GM12878 (cell line): Measurements from ENCODE around the gene PYGB. TPM values are rescaled to one million over a fixed set of nuclear protein-coding genes. Genes with fewer than 3 reads are reported as not detected.

ENCODE experiments used
- CEBPB ChIP-seq, 2 experiments: fragments of 150-350 bp in 1 of 2; IDR thresholded peaks; 2 replicates each; pipeline ENCODE4 v1.6.1; 2012 to 2014; ENCODE audit warnings: low read depth in 2 of 2, low read length in 2 of 2, borderline replicate concordance in 1 of 2, inconsistent platforms in 1 of 2
- CHD4 ChIP-seq: fragments of 200-600 bp; sonication (generic); IDR thresholded peaks from 2 replicates; pipeline ENCODE4 v1.6.1; 2016; ENCODE audit warnings: mild to moderate bottlenecking
- CREB1 ChIP-seq: IDR thresholded peaks from 2 replicates; pipeline ENCODE4 v1.6.1; 2012; ENCODE audit warnings: low read depth, mild to moderate bottlenecking, inconsistent platforms
- EED ChIP-seq: sonication (generic); IDR thresholded peaks from 2 replicates; pipeline ENCODE4 v1.6.1; 2016; ENCODE audit warnings: antibody characterized with exemption, low read depth
- EP300 ChIP-seq, 2 experiments: fragments of 150-350 bp in 1 of 2; IDR thresholded peaks; 2 replicates each; pipeline ENCODE4 v1.6.1; 2011 to 2012; ENCODE audit warnings: low read depth in 2 of 2, low read length in 2 of 2, borderline replicate concordance in 1 of 2, improper control_type of control experiment in 1 of 2, inconsistent platforms in 1 of 2; ENCODE audit not compliant: control insufficient read depth in 1 of 2
- JUNB ChIP-seq: IDR thresholded peaks from 2 replicates; pipeline ENCODE4 v1.6.1; 2016; ENCODE audit warnings: antibody characterized with exemption, mild to moderate bottlenecking
- JUND ChIP-seq: IDR thresholded peaks from 2 replicates; pipeline ENCODE4 v1.6.1; 2012; ENCODE audit warnings: low read depth, mild to moderate bottlenecking, low read length, improper control_type of control experiment, moderate library complexity
- MEF2B ChIP-seq: fragments of 450-650 bp; IDR thresholded peaks from 2 replicates; pipeline ENCODE4 v1.6.1; 2018; ENCODE audit warnings: mild to moderate bottlenecking, moderate library complexity; ENCODE audit not compliant: partially characterized antibody, poor library complexity, severe bottlenecking
- MTA2 ChIP-seq: fragments of 450-650 bp; IDR thresholded peaks from 2 replicates; pipeline ENCODE4 v1.6.1; 2016; ENCODE audit warnings: low read depth, mild to moderate bottlenecking, moderate library complexity
- MTA3 ChIP-seq: IDR thresholded peaks from 2 replicates; pipeline ENCODE4 v1.6.1; 2012; ENCODE audit warnings: low read length, inconsistent platforms, borderline replicate concordance
- MYB ChIP-seq: fragments of 150-350 bp; IDR thresholded peaks from 2 replicates; pipeline ENCODE4 v1.6.1; 2014; ENCODE audit warnings: mild to moderate bottlenecking, low read depth, low read length, borderline replicate concordance
- NBN ChIP-seq: fragments of 450-650 bp; IDR thresholded peaks from 2 replicates; pipeline ENCODE4 v1.6.1; 2016
- NFXL1 ChIP-seq: fragments of 450-650 bp; IDR thresholded peaks from 2 replicates; pipeline ENCODE4 v1.6.1; 2017; ENCODE audit warnings: antibody characterized with exemption, mild to moderate bottlenecking, borderline replicate concordance
- NKRF ChIP-seq: fragments of 450-650 bp; conservative IDR thresholded peaks from 2 replicates; pipeline ENCODE4 v1.6.1; 2017; ENCODE audit warnings: mild to moderate bottlenecking, moderate library complexity
- NR2C2 ChIP-seq: IDR thresholded peaks from 2 replicates; pipeline ENCODE4 v1.6.1; 2011; ENCODE audit warnings: borderline replicate concordance, low read depth; ENCODE audit not compliant: control insufficient read depth, insufficient read length
- PAX5 ChIP-seq: IDR thresholded peaks from 2 replicates; pipeline ENCODE4 v1.6.1; 2011; ENCODE audit warnings: low read depth, low read length, borderline replicate concordance
- PML ChIP-seq: IDR thresholded peaks from 2 replicates; pipeline ENCODE4 v1.6.1; 2012; ENCODE audit warnings: low read length, inconsistent platforms
- RB1 ChIP-seq: fragments of 450-650 bp; formaldehyde crosslinking; IDR thresholded peaks from 2 replicates; pipeline ENCODE4 v1.6.1; 2017; ENCODE audit warnings: mild to moderate bottlenecking, borderline replicate concordance
- RBBP5 ChIP-seq: fragments of 200-600 bp; sonication (generic); conservative IDR thresholded peaks from 2 replicates; pipeline ENCODE4 v1.6.1; 2016
- RCOR1 ChIP-seq: conservative IDR thresholded peaks from 2 replicates; pipeline ENCODE4 v1.6.1; 2012; ENCODE audit warnings: low read depth, low read length, improper control_type of control experiment
- RUNX3 ChIP-seq: IDR thresholded peaks from 2 replicates; pipeline ENCODE4 v1.6.1; 2012; ENCODE audit warnings: low read length, inconsistent platforms
- SRF ChIP-seq, 2 experiments: IDR thresholded peaks; 2 replicates each; pipeline ENCODE4 v1.6.1; 2011; ENCODE audit warnings: low read depth in 2 of 2, low read length in 2 of 2, mild to moderate bottlenecking in 1 of 2, moderate library complexity in 1 of 2
- STAT1 ChIP-seq: fragments of 450-650 bp; conservative IDR thresholded peaks from 2 replicates; pipeline ENCODE4 v1.6.1; 2014; ENCODE audit warnings: antibody characterized with exemption, mild to moderate bottlenecking
- TCF3 ChIP-seq: IDR thresholded peaks from 2 replicates; pipeline ENCODE4 v1.6.1; 2012; ENCODE audit warnings: low read depth, mild to moderate bottlenecking, low read length, borderline replicate concordance; ENCODE audit not compliant: insufficient read depth
- ZSCAN29 ChIP-seq: fragments of 450-650 bp; IDR thresholded peaks from 2 replicates; pipeline ENCODE4 v1.6.1; 2017; ENCODE audit warnings: mild to moderate bottlenecking, moderate library complexity
- polyA plus RNA-seq, 11 experiments: library from polyadenylated mRNA; depleted of rRNA in 4 of 11; unstranded in 6 of 11; stranded (reverse) in 5 of 11; fragments of >200 nt; fragmentation: Nextera tagmentation in 4 of 11; fragmentation: Illumina TruSeq in 1 of 11; extraction: Ambion mirVana in 4 of 11; extraction: Trizol in 1 of 11; gene quantifications; 1 replicate in 1 of 11; 2 replicates in 10 of 11; pipeline versions ENCODE4 v1.2.1 to v1.2.3, GENCODE V29; 2011 to 2016; ENCODE audit warnings: inconsistent platforms in 2 of 11, missing spikeins in 2 of 11, low read depth in 1 of 11
- total RNA-seq, 4 experiments: library from RNA; depleted of rRNA in 3 of 4; stranded (reverse); fragments of >200 nt in 3 of 4; fragmentation: Illumina TruSeq in 1 of 4; extraction: Trizol in 1 of 4; gene quantifications; 2 replicates each; pipeline versions ENCODE4 v1.2.1 to v1.2.3, GENCODE V29; 2013 to 2021
- TF ChIP-seq, protein P1 (sequence below): fragments of 450-650 bp; IDR thresholded peaks from 2 replicates; pipeline ENCODE4 v1.6.1; 2017; ENCODE audit warnings: low read depth, mild to moderate bottlenecking, moderate library complexity
- TF ChIP-seq, protein P2 (sequence below): IDR thresholded peaks from 2 replicates; pipeline ENCODE4 v1.6.1; 2011; ENCODE audit warnings: borderline replicate concordance, low read depth, mild to moderate bottlenecking, moderate library complexity, mixed read lengths, low read length; ENCODE audit not compliant: insufficient read depth; ENCODE audit errors: extremely low read length

The PYGB gene
- total and polyA plus RNA-seq, 10 of the 15 experiments (the other 5 are each of a cell fraction or from before 2014, with no cell fraction given): 0.34 to 33.5 (median 21.8) TPM

GRCh38 chr20:25288291-25289181 lies 40.7 kb downstream of the PYGB start (continued):
- TF ChIP-seq NR2C2 (no peak), CREB1 (peak; percentile 85), TCF3 (0 out of 2 replicates have a peak, but pooled peaks have one; percentile 35), RCOR1 (no peak), RUNX3 (peak; percentile 66), EP300 (IDR thresholded peaks at IDR 0.05; ENCODE audit: borderline replicate concordance in 1 of 2, control insufficient read depth in 1 of 2, low read depth in 2 of 2, low read length in 2 of 2) (peak in 1 of 2 experiments; percentile 82; a peak in 3 of 4 replicates), ZSCAN29 (no peak), RBBP5 (no peak), PML (no peak), MEF2B (peak; percentile 22), CHD4 (no peak), RB1 (no peak), NBN (0 out of 2 replicates have a peak, but pooled peaks have one; percentile 16), PAX5 (peak; percentile 65; the same call in 1 of the 2 replicates), EED (peak; percentile 55), MTA3 (peak; percentile 75; the same call in 1 of the 2 replicates), JUNB (peak; percentile 48), MYB (no peak), JUND (no peak), CEBPB (IDR thresholded peaks at IDR 0.05; ENCODE audit: borderline replicate concordance in 1 of 2, low read depth in 2 of 2, low read length in 2 of 2) (no peak), STAT1 (no peak), NFXL1 (no peak), NKRF (no peak), MTA2 (peak; percentile 73), SRF (IDR thresholded peaks at IDR 0.05; ENCODE audit: low read depth in 2 of 2, low read length in 2 of 2) (no peak)
- TF ChIP-seq, protein P1, sequence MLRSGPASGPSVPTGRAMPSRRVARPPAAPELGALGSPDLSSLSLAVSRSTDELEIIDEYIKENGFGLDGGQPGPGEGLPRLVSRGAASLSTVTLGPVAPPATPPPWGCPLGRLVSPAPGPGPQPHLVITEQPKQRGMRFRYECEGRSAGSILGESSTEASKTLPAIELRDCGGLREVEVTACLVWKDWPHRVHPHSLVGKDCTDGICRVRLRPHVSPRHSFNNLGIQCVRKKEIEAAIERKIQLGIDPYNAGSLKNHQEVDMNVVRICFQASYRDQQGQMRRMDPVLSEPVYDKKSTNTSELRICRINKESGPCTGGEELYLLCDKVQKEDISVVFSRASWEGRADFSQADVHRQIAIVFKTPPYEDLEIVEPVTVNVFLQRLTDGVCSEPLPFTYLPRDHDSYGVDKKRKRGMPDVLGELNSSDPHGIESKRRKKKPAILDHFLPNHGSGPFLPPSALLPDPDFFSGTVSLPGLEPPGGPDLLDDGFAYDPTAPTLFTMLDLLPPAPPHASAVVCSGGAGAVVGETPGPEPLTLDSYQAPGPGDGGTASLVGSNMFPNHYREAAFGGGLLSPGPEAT: no peak
- TF ChIP-seq, protein P2, sequence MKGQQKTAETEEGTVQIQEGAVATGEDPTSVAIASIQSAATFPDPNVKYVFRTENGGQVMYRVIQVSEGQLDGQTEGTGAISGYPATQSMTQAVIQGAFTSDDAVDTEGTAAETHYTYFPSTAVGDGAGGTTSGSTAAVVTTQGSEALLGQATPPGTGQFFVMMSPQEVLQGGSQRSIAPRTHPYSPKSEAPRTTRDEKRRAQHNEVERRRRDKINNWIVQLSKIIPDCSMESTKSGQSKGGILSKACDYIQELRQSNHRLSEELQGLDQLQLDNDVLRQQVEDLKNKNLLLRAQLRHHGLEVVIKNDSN: no peak
